ENCODE data around the gene LYPLAL1. TPM values are rescaled to one million over a fixed set of nuclear protein-coding genes. Genes with fewer than 3 reads are reported as not detected.
"Not testable (repeated sequence)": the region's sequence is repeated elsewhere in the genome, so short reads cannot be mapped to it uniquely, and the experiment has no call there.

The LYPLAL1 gene
- polyA plus RNA-seq, 1 donor (not counting 4 experiments of a cell fraction or from before 2014, with no cell fraction given), result 41.1 TPM

DNA sequence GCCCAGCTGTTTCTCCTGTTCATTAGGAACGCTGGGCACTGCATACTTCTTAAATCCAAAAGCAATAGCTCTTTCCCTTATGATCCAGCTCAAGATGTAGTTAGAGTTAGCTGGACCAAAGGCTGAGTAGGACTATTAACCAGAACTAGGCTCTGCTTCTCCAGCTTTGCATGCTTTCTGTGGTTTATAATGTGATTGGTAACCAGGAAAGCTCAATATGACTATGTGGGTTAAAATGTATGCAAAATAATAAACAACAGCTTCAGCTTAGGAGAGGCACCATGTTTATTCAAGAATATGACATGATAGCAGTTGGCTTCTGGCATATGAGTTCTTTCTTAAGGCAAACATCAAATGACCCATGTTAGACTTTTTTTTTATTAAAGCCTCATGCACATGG lies 73.8 kb downstream of the LYPLAL1 start:
- Histone ChIP-seq H3K27me3 (ENCODE audit: control insufficient read depth, extremely low read depth, insufficient read depth, low read length) (no peaks in the 10 kb centered on the region), H3K4me1 (ENCODE audit: control insufficient read depth, extremely low read depth, insufficient read depth, low read length) (no peaks in the 10 kb centered on the region), H3K79me2 (ENCODE audit: control insufficient read depth, insufficient read depth, low read length) (no peaks in the 10 kb centered on the region), H3K27ac (ENCODE audit: control insufficient read depth, insufficient read depth, low read length) (no peak overlapping the region), H3K9me1 (ENCODE audit: control insufficient read depth, extremely low read depth, insufficient read depth, low read length) (no peaks in the 10 kb centered on the region), H3K9ac (ENCODE audit: control insufficient read depth, extremely low read depth, insufficient read depth, low read length) (no peak overlapping the region), H3K4me2 (ENCODE audit: control insufficient read depth, extremely low read depth, insufficient read depth, low read depth, low read length) (no peak overlapping the region), H3K9me3 (ENCODE audit: control insufficient read depth, low read depth, low read length) (no peaks in the 10 kb centered on the region), H2AFZ (ENCODE audit: control insufficient read depth, low read length) (no peak overlapping the region), H4K20me1 (ENCODE audit: control insufficient read depth, extremely low read depth, insufficient read depth, low read length) (no peaks in the 10 kb centered on the region), H3K4me3 (ENCODE audit: control insufficient read depth in 2 of 3, extremely low read depth in 1 of 3, insufficient read depth in 2 of 3, low read depth in 1 of 3, low read length in 3 of 3) (no peak overlapping the region), H3K36me3 (ENCODE audit: control insufficient read depth in 2 of 2, extremely low read depth in 1 of 2, insufficient read depth in 2 of 2, low read length in 2 of 2) (no peaks in the 10 kb centered on the region)
- DNase-seq (ENCODE audit: low read depth, low spot score), result no peak
- FAIRE-seq, result no peak
- TF ChIP-seq, protein P1, sequence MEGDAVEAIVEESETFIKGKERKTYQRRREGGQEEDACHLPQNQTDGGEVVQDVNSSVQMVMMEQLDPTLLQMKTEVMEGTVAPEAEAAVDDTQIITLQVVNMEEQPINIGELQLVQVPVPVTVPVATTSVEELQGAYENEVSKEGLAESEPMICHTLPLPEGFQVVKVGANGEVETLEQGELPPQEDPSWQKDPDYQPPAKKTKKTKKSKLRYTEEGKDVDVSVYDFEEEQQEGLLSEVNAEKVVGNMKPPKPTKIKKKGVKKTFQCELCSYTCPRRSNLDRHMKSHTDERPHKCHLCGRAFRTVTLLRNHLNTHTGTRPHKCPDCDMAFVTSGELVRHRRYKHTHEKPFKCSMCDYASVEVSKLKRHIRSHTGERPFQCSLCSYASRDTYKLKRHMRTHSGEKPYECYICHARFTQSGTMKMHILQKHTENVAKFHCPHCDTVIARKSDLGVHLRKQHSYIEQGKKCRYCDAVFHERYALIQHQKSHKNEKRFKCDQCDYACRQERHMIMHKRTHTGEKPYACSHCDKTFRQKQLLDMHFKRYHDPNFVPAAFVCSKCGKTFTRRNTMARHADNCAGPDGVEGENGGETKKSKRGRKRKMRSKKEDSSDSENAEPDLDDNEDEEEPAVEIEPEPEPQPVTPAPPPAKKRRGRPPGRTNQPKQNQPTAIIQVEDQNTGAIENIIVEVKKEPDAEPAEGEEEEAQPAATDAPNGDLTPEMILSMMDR (optimal IDR thresholded peaks at IDR 0.05 in 1 of 3, IDR thresholded peaks at IDR 0.05 in 1 of 3, conservative IDR thresholded peaks at IDR 0.05 in 1 of 3; ENCODE audit: extremely low read depth in 1 of 3, insufficient read depth in 2 of 3, low read length in 3 of 3), result no peak
- no peak for TF ChIP-seq EZH2 (IDR thresholded peaks at IDR 0.05; ENCODE audit: low read length)
- dilution Hi-C loops (cut with MboI; ENCODE audit: extremely low pct_ligation_motif_present, low sequenced_read_pairs), result no loop called here

DNA sequence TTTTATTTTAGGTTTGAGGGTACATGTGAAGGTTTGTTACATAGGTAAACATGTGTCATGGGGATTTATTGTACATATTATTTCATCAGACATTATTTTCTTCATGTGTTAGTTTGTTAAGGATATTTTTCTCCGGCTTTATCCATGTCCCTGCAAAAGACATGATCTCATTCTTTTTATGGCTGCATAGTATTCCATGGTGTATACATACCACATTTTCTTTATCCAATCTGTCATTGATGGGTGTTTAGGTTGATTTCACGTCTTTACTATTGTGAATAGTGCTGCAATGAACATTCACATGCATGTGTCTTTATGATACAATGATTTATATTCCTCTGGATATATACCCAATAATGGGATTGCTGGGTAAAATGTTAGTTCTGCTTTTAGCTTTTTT lies 76.8 kb downstream of the LYPLAL1 start:
- H3K4me2 ChIP-seq (ENCODE audit: control insufficient read depth, extremely low read depth, insufficient read depth, low read depth, low read length); DNase-seq (ENCODE audit: low read depth, low spot score); H3K36me3 ChIP-seq (ENCODE audit: control insufficient read depth in 2 of 2, extremely low read depth in 1 of 2, insufficient read depth in 2 of 2, low read length in 2 of 2); H3K4me1 ChIP-seq (ENCODE audit: control insufficient read depth, extremely low read depth, insufficient read depth, low read length); H3K9ac ChIP-seq (ENCODE audit: control insufficient read depth, extremely low read depth, insufficient read depth, low read length); H3K9me3 ChIP-seq (ENCODE audit: control insufficient read depth, low read depth, low read length); dilution Hi-C loops (cut with MboI; ENCODE audit: extremely low pct_ligation_motif_present, low sequenced_read_pairs); H3K27me3 ChIP-seq (ENCODE audit: control insufficient read depth, extremely low read depth, insufficient read depth, low read length); H3K27ac ChIP-seq (ENCODE audit: control insufficient read depth, insufficient read depth, low read length); H3K9me1 ChIP-seq (ENCODE audit: control insufficient read depth, extremely low read depth, insufficient read depth, low read length); FAIRE-seq; H3K4me3 ChIP-seq (ENCODE audit: control insufficient read depth in 2 of 3, extremely low read depth in 1 of 3, insufficient read depth in 2 of 3, low read depth in 1 of 3, low read length in 3 of 3); H3K79me2 ChIP-seq (ENCODE audit: control insufficient read depth, insufficient read depth, low read length); H2AFZ ChIP-seq (ENCODE audit: control insufficient read depth, low read length); H4K20me1 ChIP-seq (ENCODE audit: control insufficient read depth, extremely low read depth, insufficient read depth, low read length): not testable (repeated sequence)

DNA sequence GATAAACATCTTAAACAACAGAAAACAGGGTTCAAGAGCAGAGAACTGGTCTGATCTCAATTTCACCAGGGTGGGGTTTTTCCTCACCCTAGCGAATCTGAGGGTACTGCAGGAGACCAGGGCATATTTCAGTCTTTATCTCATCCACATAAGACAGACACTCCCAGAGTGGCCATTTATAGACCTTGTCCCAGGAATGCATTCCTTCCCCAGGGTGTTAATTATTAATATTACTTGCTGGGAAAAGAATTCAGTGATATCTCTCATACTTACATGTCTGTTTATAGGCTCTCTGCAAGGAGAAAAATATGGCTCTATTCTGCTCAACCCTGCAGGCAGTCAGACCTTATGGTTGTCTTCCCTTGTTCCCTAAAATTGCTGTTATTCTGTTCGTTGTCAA lies 84.1 kb downstream of the LYPLAL1 start:
- TF ChIP-seq EZH2 (IDR thresholded peaks at IDR 0.05; ENCODE audit: low read length), result no peak
- TF ChIP-seq, protein P1 (optimal IDR thresholded peaks at IDR 0.05 in 1 of 3, IDR thresholded peaks at IDR 0.05 in 1 of 3, conservative IDR thresholded peaks at IDR 0.05 in 1 of 3; ENCODE audit: extremely low read depth in 1 of 3, insufficient read depth in 2 of 3, low read length in 3 of 3), result no peak
- Histone ChIP-seq H3K79me2 (ENCODE audit: control insufficient read depth, insufficient read depth, low read length) (no peaks in the 10 kb centered on the region), H3K27me3 (ENCODE audit: control insufficient read depth, extremely low read depth, insufficient read depth, low read length) (no peaks in the 10 kb centered on the region), H4K20me1 (ENCODE audit: control insufficient read depth, extremely low read depth, insufficient read depth, low read length) (no peaks in the 10 kb centered on the region), H3K4me2 (ENCODE audit: control insufficient read depth, extremely low read depth, insufficient read depth, low read depth, low read length) (no peak overlapping the region), H2AFZ (ENCODE audit: control insufficient read depth, low read length) (no peak overlapping the region), H3K4me3 (ENCODE audit: control insufficient read depth in 2 of 3, extremely low read depth in 1 of 3, insufficient read depth in 2 of 3, low read depth in 1 of 3, low read length in 3 of 3) (no peak overlapping the region), H3K9me1 (ENCODE audit: control insufficient read depth, extremely low read depth, insufficient read depth, low read length) (no peaks in the 10 kb centered on the region), H3K36me3 (ENCODE audit: control insufficient read depth in 2 of 2, extremely low read depth in 1 of 2, insufficient read depth in 2 of 2, low read length in 2 of 2) (no peaks in the 10 kb centered on the region), H3K4me1 (ENCODE audit: control insufficient read depth, extremely low read depth, insufficient read depth, low read length) (no peaks in the 10 kb centered on the region), H3K9me3 (ENCODE audit: control insufficient read depth, low read depth, low read length) (no peaks in the 10 kb centered on the region), H3K27ac (ENCODE audit: control insufficient read depth, insufficient read depth, low read length) (no peak overlapping the region), H3K9ac (ENCODE audit: control insufficient read depth, extremely low read depth, insufficient read depth, low read length) (no peak overlapping the region)
- FAIRE-seq (no peak), DNase-seq (ENCODE audit: low read depth, low spot score) (no peak)
- dilution Hi-C loops (cut with MboI; ENCODE audit: extremely low pct_ligation_motif_present, low sequenced_read_pairs), result no loop called here
